SK-N-SH treated with all-trans-retinoic acid at 6 μM for 48 hours (cell line): Measurements from ENCODE around the gene NT5C.
"Not testable (repeated sequence)": the region's sequence is repeated elsewhere in the genome, so short reads cannot be mapped to it uniquely, and the experiment has no call there.

ENCODE experiments used
- ATAC-seq: fragments of 200-7000 bp; cut with Tn5 transposase; 3 replicates; pipeline ENCODE4 v1.9.1; 2020; ENCODE audit warnings: mild to moderate bottlenecking, moderate library complexity
- ARNTL ChIP-seq: fragments of 450-650 bp; formaldehyde crosslinking; IDR thresholded peaks from 2 replicates; pipeline ENCODE4 v1.5.0; 2020; ENCODE audit warnings: low read depth, mild to moderate bottlenecking, moderate library complexity, borderline replicate concordance
- CREB5 ChIP-seq: fragments of 250-450 bp; sonication (Bioruptor Pico); IDR thresholded peaks from 2 replicates; pipeline ENCODE4 v1.5.1; 2020; ENCODE audit warnings: low read depth, mild to moderate bottlenecking, moderate library complexity
- CSDC2 ChIP-seq: fragments of 250-450 bp; sonication (Bioruptor Pico); IDR thresholded peaks from 2 replicates; pipeline ENCODE4 v1.5.0; 2020; ENCODE audit warnings: mild to moderate bottlenecking, moderate library complexity
- CSRNP3 ChIP-seq: fragments of 250-450 bp; sonication (Bioruptor Pico); IDR thresholded peaks from 2 replicates; pipeline ENCODE4 v1.5.1; 2021; ENCODE audit warnings: mild to moderate bottlenecking, moderate library complexity
- ESRRG ChIP-seq: fragments of 250-450 bp; sonication (Bioruptor Pico); IDR thresholded peaks from 2 replicates; pipeline ENCODE4 v1.6.1; 2021; ENCODE audit warnings: mild to moderate bottlenecking
- GLIS3 ChIP-seq: fragments of 250-450 bp; sonication (Bioruptor Pico); IDR thresholded peaks from 2 replicates; pipeline ENCODE4 v1.5.0; 2020; ENCODE audit warnings: mild to moderate bottlenecking, moderate library complexity
- ISL1 ChIP-seq: fragments of 250-450 bp; sonication (Bioruptor Pico); IDR thresholded peaks from 2 replicates; pipeline ENCODE4 v2.1.2; 2022; ENCODE audit warnings: mild to moderate bottlenecking, moderate library complexity
- POU6F1 ChIP-seq: fragments of 250-450 bp; sonication (Bioruptor Pico); IDR thresholded peaks from 2 replicates; pipeline ENCODE4 v1.8.0; 2021; ENCODE audit warnings: low read depth, mild to moderate bottlenecking, moderate library complexity, borderline replicate concordance
- PPARA ChIP-seq: fragments of 250-450 bp; sonication (Bioruptor Pico); IDR thresholded peaks from 2 replicates; pipeline ENCODE4 v1.5.0; 2020; ENCODE audit warnings: mild to moderate bottlenecking, borderline replicate concordance
- RARB ChIP-seq: fragments of 250-450 bp; sonication (Bioruptor Pico); IDR thresholded peaks from 2 replicates; pipeline ENCODE4 v1.8.0; 2021; ENCODE audit warnings: mild to moderate bottlenecking, moderate library complexity
- SNAI2 ChIP-seq: fragments of 250-450 bp; sonication (Bioruptor Pico); IDR thresholded peaks from 2 replicates; pipeline ENCODE4 v1.5.0; 2020; ENCODE audit warnings: mild to moderate bottlenecking, moderate library complexity
- TSHZ2 ChIP-seq: fragments of 250-450 bp; sonication (Bioruptor Pico); IDR thresholded peaks from 2 replicates; pipeline ENCODE4 v1.5.0; 2020; ENCODE audit warnings: mild to moderate bottlenecking, moderate library complexity
- ZC3H10 ChIP-seq: fragments of 250-450 bp; sonication (Bioruptor Pico); IDR thresholded peaks from 2 replicates; pipeline ENCODE4 v1.5.1; 2021; ENCODE audit warnings: mild to moderate bottlenecking, moderate library complexity
- ZFP3 ChIP-seq: fragments of 250-450 bp; sonication (Bioruptor Pico); IDR thresholded peaks from 2 replicates; pipeline ENCODE4 v1.5.0; 2020; ENCODE audit warnings: mild to moderate bottlenecking, moderate library complexity
- ZFP30 ChIP-seq: fragments of 450-650 bp; formaldehyde crosslinking; IDR thresholded peaks from 2 replicates; pipeline ENCODE4 v1.5.0; 2022; ENCODE audit warnings: mild to moderate bottlenecking, moderate library complexity
- ZNF565 ChIP-seq: fragments of 450-650 bp; formaldehyde crosslinking; conservative IDR thresholded peaks from 2 replicates; pipeline ENCODE4 v1.5.0; 2020; ENCODE audit warnings: low read depth, mild to moderate bottlenecking, moderate library complexity
- ZNF70 ChIP-seq: fragments of 450-650 bp; formaldehyde crosslinking; IDR thresholded peaks from 2 replicates; pipeline ENCODE4 v1.5.0; 2020; ENCODE audit warnings: mild to moderate bottlenecking, moderate library complexity
- ZNF8 ChIP-seq: fragments of 450-650 bp; formaldehyde crosslinking; IDR thresholded peaks from 2 replicates; pipeline ENCODE4 v1.5.0; 2020; ENCODE audit warnings: mild to moderate bottlenecking, moderate library complexity

NT5C gene

GRCh38 chr17:75142236-75142971, 10.9 kb upstream of the NT5C start:
- no peak for ATAC-seq

GRCh38 chr17:75138519-75138918, 7.0 kb upstream of the NT5C start:
- ATAC-seq = no peak
- TF ChIP-seq ZNF565 (CRISPR knock-in tag) (no peak), POU6F1 (no peak), ISL1 (CRISPR knock-in tag) (no peak), ZFP3 (CRISPR knock-in tag) (no peak), RARB (CRISPR knock-in tag) (no peak), ZNF70 (CRISPR knock-in tag) (no peak), ZFP30 (CRISPR knock-in tag) (no peak), ESRRG (CRISPR knock-in tag) (no peak), CSRNP3 (CRISPR knock-in tag) (no peak)

More at GRCh38 chr17:75142236-75142971, 10.9 kb upstream of the NT5C start:
- TF ChIP-seq SNAI2 (CRISPR knock-in tag) = no peak
- TF ChIP-seq ZNF565 (CRISPR knock-in tag) = no peak
- no peak for TF ChIP-seq ARNTL
- no peak for TF ChIP-seq ZNF8 (CRISPR knock-in tag)
- no peak for TF ChIP-seq ESRRG (CRISPR knock-in tag)
- TF ChIP-seq CSRNP3 (CRISPR knock-in tag) = no peak
- no peak for TF ChIP-seq GLIS3 (CRISPR knock-in tag)
- TF ChIP-seq TSHZ2 = no peak
- TF ChIP-seq ZC3H10 (CRISPR knock-in tag) = no peak
- TF ChIP-seq CSDC2 (CRISPR knock-in tag) = no peak
- no peak for TF ChIP-seq POU6F1
- TF ChIP-seq CREB5 (CRISPR knock-in tag) = no peak
- no peak for TF ChIP-seq PPARA (CRISPR knock-in tag)

- not testable (repeated sequence) for ATAC-seq
Observed at GRCh38 chr17:75137762-75138161, 6.2 kb upstream of the NT5C start.
